HUES64 (cell line): Measurements from ENCODE around the gene RAB3D.
"Not testable (repeated sequence)": the region's sequence is repeated elsewhere in the genome, so short reads cannot be mapped to it uniquely, and the experiment has no call there.

Source experiments
- H3K27ac ChIP-seq: 2 replicates; pipeline ENCODE4 v1.7.0; 2013; ENCODE audit warnings: low read depth, low read length, inconsistent platforms
- H3K27me3 ChIP-seq: 2 replicates; pipeline ENCODE4 v1.6.1; 2013; ENCODE audit warnings: mild to moderate bottlenecking, low read length; ENCODE audit not compliant: insufficient read depth
- H3K36me3 ChIP-seq: 2 replicates; pipeline ENCODE4 v1.6.1; 2013; ENCODE audit warnings: mild to moderate bottlenecking, low read length; ENCODE audit not compliant: insufficient read depth
- H3K4me1 ChIP-seq: 2 replicates; pipeline ENCODE4 v1.6.1; 2013; ENCODE audit warnings: mild to moderate bottlenecking, low read length, moderate library complexity; ENCODE audit not compliant: insufficient read depth
- H3K4me3 ChIP-seq: 2 replicates; pipeline ENCODE4 v1.5.1; 2013; ENCODE audit warnings: mild to moderate bottlenecking, low read length, moderate library complexity
- H3K9ac ChIP-seq: 2 replicates; pipeline ENCODE4 v1.6.1; 2013; ENCODE audit warnings: mild to moderate bottlenecking, low read depth, low read length
- H3K9me3 ChIP-seq: 2 replicates; pipeline ENCODE4 v1.6.1; 2013; ENCODE audit warnings: low read depth, low read length; ENCODE audit not compliant: insufficient read depth
- WGBS: fragments of 150-250, 120-280 bp; methylation state at CpG from one replicate; pipeline ENCODE4 v1.1.7; 2013; ENCODE audit warnings: missing lambda C conversion rate; 5-methylcytosine and 5-hydroxymethylcytosine counted together

The RAB3D gene

DNA sequence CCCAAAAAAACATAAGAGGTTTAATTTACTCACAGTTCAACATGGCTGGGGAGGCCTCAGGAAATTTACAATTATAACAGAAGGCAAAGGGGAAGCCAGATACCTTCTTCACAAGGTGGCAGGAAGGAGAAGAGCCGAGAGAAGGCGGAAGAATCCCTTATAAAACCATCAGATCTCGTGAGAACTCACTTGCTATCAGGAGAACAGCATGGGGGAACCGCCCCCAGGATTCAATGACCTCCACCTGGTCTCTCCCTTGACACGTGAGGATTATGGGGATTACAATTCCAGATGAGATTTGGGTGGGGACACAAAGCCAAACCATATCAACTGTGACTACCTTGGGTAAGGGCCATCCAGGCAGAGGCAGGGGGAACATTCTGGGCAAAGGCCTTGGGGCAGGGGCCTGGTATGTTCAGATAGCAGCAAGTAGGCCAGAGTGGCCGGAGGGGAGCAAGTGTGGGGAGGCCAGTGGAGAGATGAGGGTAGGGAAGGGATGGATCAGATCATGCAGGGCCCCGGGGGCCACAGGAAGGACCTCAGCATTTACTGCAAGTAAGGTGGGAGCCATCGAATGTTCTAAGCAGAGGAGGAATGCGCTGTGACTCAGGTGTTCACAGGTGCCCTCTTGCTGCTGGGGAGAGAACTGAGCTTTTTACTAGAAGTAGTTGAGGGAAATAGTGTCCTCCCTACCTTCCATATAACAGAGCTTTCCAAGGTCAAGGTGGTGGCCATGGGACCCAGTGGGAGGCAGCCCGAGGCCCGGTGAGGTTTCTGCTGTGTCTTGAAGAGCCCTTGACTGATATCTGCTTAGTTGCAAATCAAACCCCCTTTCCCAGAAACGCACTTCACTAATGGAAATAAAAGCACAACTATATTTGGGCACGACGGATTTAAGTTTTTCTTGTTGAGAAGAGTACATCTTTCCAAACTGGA lies 18.0 kb downstream of the RAB3D start:
- Histone ChIP-seq H3K27me3 (no peaks in the 10 kb centered on the region), H3K36me3 (peaks cover 3% of the 10 kb centered on the region; the same call in 1 of the 2 replicates), H3K27ac (no peak overlapping the region), H3K4me1 (no peaks in the 10 kb centered on the region), H3K9ac (no peak overlapping the region), H3K4me3 (no peak overlapping the region), H3K9me3 (no peaks in the 10 kb centered on the region)
- WGBS, result 86% methylated on average over 14 of the region's 14 CpGs

- WGBS, result 95% methylated on average over 9 of the region's 9 CpGs
- not testable (repeated sequence) for H3K4me3 ChIP-seq, H3K36me3 ChIP-seq, H3K27ac ChIP-seq, H3K4me1 ChIP-seq, H3K9ac ChIP-seq, H3K27me3 ChIP-seq, H3K9me3 ChIP-seq
These were observed 19.0 kb downstream of the RAB3D start for GRCh38 chr19:11320278-11320995.

DNA sequence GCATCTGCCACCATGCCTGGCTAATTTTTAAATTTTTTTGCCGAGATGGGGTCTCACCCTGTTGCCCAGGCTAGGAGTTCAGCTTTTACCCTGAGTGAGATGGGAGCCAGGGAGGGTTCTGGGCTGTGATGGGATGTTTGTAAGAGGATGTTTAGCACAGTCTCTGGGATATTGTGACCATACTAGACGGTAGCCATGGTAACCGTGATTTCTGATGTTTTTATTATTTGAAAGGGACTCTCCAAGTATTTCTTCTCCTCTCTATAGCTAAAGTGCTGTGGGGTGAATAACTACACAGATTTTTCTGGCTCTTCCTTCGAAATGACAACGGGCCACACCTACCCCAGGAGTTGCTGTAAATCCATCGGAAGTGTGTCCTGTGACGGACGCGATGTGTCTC lies 33.1 kb downstream of the RAB3D start:
- Histone ChIP-seq H3K9ac (no peak overlapping the region), H3K36me3 (no peaks in the 10 kb centered on the region), H3K4me3 (no peak overlapping the region), H3K27ac (no peak overlapping the region), H3K9me3 (no peaks in the 10 kb centered on the region), H3K4me1 (no peaks in the 10 kb centered on the region), H3K27me3 (no peaks in the 10 kb centered on the region)
- WGBS, result 90% methylated on average over 9 of the region's 9 CpGs

- Histone ChIP-seq H3K27ac (no peak overlapping the region), H3K36me3 (no peaks in the 10 kb centered on the region), H3K4me3 (no peak overlapping the region), H3K27me3 (no peaks in the 10 kb centered on the region), H3K9ac (no peak overlapping the region), H3K9me3 (no peaks in the 10 kb centered on the region), H3K4me1 (no peaks in the 10 kb centered on the region)
- WGBS, result 93% methylated on average over 5 of the region's 5 CpGs
These were observed 34.5 kb downstream of the RAB3D start for GRCh38 chr19:11304936-11305335.

- WGBS, result 85% methylated on average over 10 of the region's 11 CpGs
- Histone ChIP-seq H3K4me1 (no peaks in the 10 kb centered on the region), H3K27me3 (no peaks in the 10 kb centered on the region), H3K9ac (no peak overlapping the region), H3K36me3 (no peaks in the 10 kb centered on the region), H3K4me3 (no peak overlapping the region), H3K9me3 (no peaks in the 10 kb centered on the region), H3K27ac (no peak overlapping the region)
These were observed 38.7 kb downstream of the RAB3D start for GRCh38 chr19:11300811-11301120.

- Histone ChIP-seq H3K27me3 (no peaks in the 10 kb centered on the region), H3K36me3 (no peaks in the 10 kb centered on the region), H3K4me1 (no peaks in the 10 kb centered on the region), H3K4me3 (no peak overlapping the region), H3K9me3 (no peaks in the 10 kb centered on the region), H3K9ac (no peak overlapping the region), H3K27ac (no peak overlapping the region)
- WGBS, result 92% methylated on average over 8 of the region's 8 CpGs
These were observed 39.3 kb downstream of the RAB3D start for GRCh38 chr19:11299946-11300810.

DNA sequence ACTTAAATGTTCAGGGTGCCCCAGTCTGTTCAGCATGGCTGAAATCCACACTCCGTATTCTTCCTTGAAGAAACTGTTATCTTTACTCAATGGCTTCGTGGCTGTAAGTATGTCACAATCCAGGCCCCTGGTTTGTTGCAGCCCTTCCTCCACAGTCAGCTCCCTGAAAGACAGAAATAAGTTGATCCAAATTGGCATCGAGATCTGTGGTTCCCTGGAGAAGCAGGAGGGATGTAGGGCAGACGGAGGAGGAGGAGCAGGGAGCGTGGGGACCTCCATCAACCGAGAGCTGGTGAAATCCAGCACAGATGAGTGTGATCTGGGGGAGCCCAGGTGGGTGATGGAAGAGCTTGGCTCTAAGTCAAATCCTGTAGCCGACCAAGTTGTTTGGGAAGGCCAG lies 43.2 kb downstream of the RAB3D start:
- Histone ChIP-seq H3K4me3 (no peak overlapping the region), H3K9me3 (no peaks in the 10 kb centered on the region), H3K9ac (no peak overlapping the region), H3K36me3 (no peaks in the 10 kb centered on the region), H3K4me1 (peaks cover 3% of the 10 kb centered on the region; the same call in 1 of the 2 replicates), H3K27ac (no peak overlapping the region), H3K27me3 (no peaks in the 10 kb centered on the region)
- WGBS, result 87% methylated on average over 7 of the region's 7 CpGs

- peaks cover 3% of the 10 kb centered on the region; the same call in 1 of the 2 replicates for H3K4me1 ChIP-seq
- no peaks in the 10 kb centered on the region for H3K27me3 ChIP-seq
- H3K4me3 ChIP-seq, result no peak within 1 kb of the TSS
- no peak within 1 kb of the TSS for H3K27ac ChIP-seq
- no peaks in the 10 kb centered on the region for H3K36me3 ChIP-seq
- no peaks in the 10 kb centered on the region for H3K9me3 ChIP-seq
- 88% methylated on average over 8 of the region's 8 CpGs for WGBS
- H3K9ac ChIP-seq, result no peak within 1 kb of the TSS
These were observed 43.7 kb downstream of the RAB3D start, which contains the start of gene TSPAN16 for GRCh38 chr19:11295665-11296245. TSPAN16 (plus strand) TSS chr19:11296160; CDS start chr19:11296298, 138 bp downstream.

GRCh38 chr19:11295180-11295579 lies 44.3 kb downstream of the RAB3D start:
- no peaks in the 10 kb centered on the region for H3K36me3 ChIP-seq
- H3K27ac ChIP-seq, result no peak overlapping the region
- H3K27me3 ChIP-seq, result no peaks in the 10 kb centered on the region
- 86% methylated on average over 4 of the region's 4 CpGs for WGBS
- no peaks in the 10 kb centered on the region for H3K9me3 ChIP-seq
- H3K4me1 ChIP-seq, result peaks cover 3% of the 10 kb centered on the region; the same call in 1 of the 2 replicates
- no peak overlapping the region for H3K9ac ChIP-seq
- no peak overlapping the region for H3K4me3 ChIP-seq

- H3K27ac ChIP-seq, result no peak overlapping the region
- H3K27me3 ChIP-seq, result no peaks in the 10 kb centered on the region
- H3K9ac ChIP-seq, result no peak overlapping the region
- H3K9me3 ChIP-seq, result no peaks in the 10 kb centered on the region
- peaks cover 3% of the 10 kb centered on the region; the same call in 1 of the 2 replicates for H3K4me1 ChIP-seq
- H3K4me3 ChIP-seq, result peak overlapping the region; percentile 21; the same call in 1 of the 2 replicates
- H3K36me3 ChIP-seq, result no peaks in the 10 kb centered on the region
- WGBS, result 19% methylated on average over 41 of the region's 41 CpGs
These were observed 45.7 kb downstream of the RAB3D start for GRCh38 chr19:11293433-11294389.
